Naive thymus-derived CD4-positive, alpha-beta T cell (primary cell): ENCODE measurements around the gene MOSPD3. TPM values are rescaled to one million over a fixed set of nuclear protein-coding genes. Genes with fewer than 3 reads are reported as not detected.

Source experiments
- ATAC-seq: fragments of 150-1000 bp; cut with Tn5 transposase; 2 replicates; pipeline ENCODE4 v1.10.0; 2021; ENCODE audit warnings: mild to moderate bottlenecking, moderate library complexity
- CTCF ChIA-PET: fragments of 350-600 bp; sonication (Branson Sonifier 250); formaldehyde crosslinking; loops from one replicate; lab custom pipeline; 2021; ENCODE audit warnings: antibody characterized with exemption; lab: Charles Lee
- POLR2A ChIA-PET: fragments of 350-600 bp; sonication (Branson Sonifier 250); formaldehyde crosslinking; loops from one replicate; lab custom pipeline; 2021; ENCODE audit warnings: antibody characterized with exemption, inconsistent platforms; lab: Charles Lee
- DNase-seq, 9 donors: peaks; one replicate each; pipeline versions ENCODE4 v3.0.0 to v3.0.0-alpha.2; 2020 to 2022; ENCODE audit warnings: mixed read lengths in 1 of 9
- H3K27ac ChIP-seq: one replicate; pipeline ENCODE4 v1.7.0; 2013; ENCODE audit warnings: mild to moderate bottlenecking, low read depth, low read length, moderate library complexity
- H3K27me3 ChIP-seq, 2 donors: one replicate each; pipeline ENCODE4 v1.7.0; 2013; ENCODE audit warnings: low read length in 2 of 2, mild to moderate bottlenecking in 2 of 2, moderate library complexity in 2 of 2; ENCODE audit not compliant: control insufficient read depth in 2 of 2, insufficient read depth in 2 of 2
- H3K36me3 ChIP-seq, 3 experiments: 1 replicate in 2 of 3; 2 replicates in 1 of 3; pipeline ENCODE4 v1.7.0; 2013; ENCODE audit warnings: low read length in 3 of 3, mild to moderate bottlenecking in 3 of 3, moderate library complexity in 1 of 3; ENCODE audit not compliant: insufficient read depth in 3 of 3, control insufficient read depth in 2 of 3
- H3K4me1 ChIP-seq, 2 donors: one replicate each; pipeline ENCODE4 v1.7.0; 2013; ENCODE audit warnings: low read length in 2 of 2, mild to moderate bottlenecking in 2 of 2, moderate library complexity in 1 of 2; ENCODE audit not compliant: control insufficient read depth in 2 of 2, insufficient read depth in 2 of 2
- H3K4me3 ChIP-seq: 2 replicates; pipeline ENCODE4 v1.7.0; 2013; ENCODE audit warnings: mild to moderate bottlenecking, low read length
- H3K9me3 ChIP-seq, 3 experiments: 1 replicate in 2 of 3; 2 replicates in 1 of 3; pipeline ENCODE4 v1.7.0; 2013; ENCODE audit warnings: low read length in 3 of 3; ENCODE audit not compliant: control insufficient read depth in 2 of 3
- H3K27ac Mint-ChIP-seq, 9 donors: one replicate each; pipeline ENCODE4 v1.8.0; 2020 to 2022; ENCODE audit warnings: mixed read lengths in 9 of 9, mild to moderate bottlenecking in 8 of 9, moderate library complexity in 5 of 9, inconsistent platforms in 2 of 9
- H3K27me3 Mint-ChIP-seq, 5 donors: one replicate each; pipeline ENCODE4 v1.8.0; 2021 to 2022; ENCODE audit warnings: mixed read lengths in 5 of 5, mild to moderate bottlenecking in 1 of 5
- H3K36me3 Mint-ChIP-seq, 5 donors: one replicate each; pipeline ENCODE4 v1.8.0; 2020 to 2022; ENCODE audit warnings: mixed read lengths in 5 of 5, mild to moderate bottlenecking in 3 of 5, inconsistent platforms in 1 of 5
- H3K4me1 Mint-ChIP-seq, 7 donors: one replicate each; pipeline ENCODE4 v1.8.0; 2020 to 2022; ENCODE audit warnings: mixed read lengths in 7 of 7, mild to moderate bottlenecking in 3 of 7, inconsistent platforms in 1 of 7
- H3K4me3 Mint-ChIP-seq, 10 donors: one replicate each; pipeline ENCODE4 v1.8.0; 2020 to 2022; ENCODE audit warnings: mild to moderate bottlenecking in 10 of 10, mixed read lengths in 10 of 10, moderate library complexity in 6 of 10, inconsistent platforms in 2 of 10
- H3K9me3 Mint-ChIP-seq, 11 donors: one replicate each; pipeline ENCODE4 v1.8.0; 2020 to 2022; ENCODE audit warnings: mixed read lengths in 11 of 11, mild to moderate bottlenecking in 4 of 11, inconsistent platforms in 1 of 11, moderate library complexity in 1 of 11
- intact Hi-C, 2 donors: fragments of 100-400 bp; cut with micrococcal nuclease; formaldehyde crosslinking; loops; one replicate each; pipeline ENCODE4 v1.15.1; 2023
- polyA plus RNA-seq, 2 donors: library from polyadenylated mRNA; unstranded; fragments of 300-500 nt; fragmentation: Illumina TruSeq; gene quantifications; one replicate each; pipeline ENCODE4 v1.2.3, GENCODE V29; 2021
- total RNA-seq, 6 experiments: library from RNA in 5 of 6; stranded (reverse) in 5 of 6; gene quantifications; 1 replicate in 5 of 6; 2 replicates in 1 of 6; pipeline ENCODE4 v1.2.3 and lab custom pipeline; 2021 to 2026

MOSPD3 gene
- total and polyA plus RNA-seq, 7 experiments from 2014 or later = 8.8 to 54.9 (median 14.7) TPM

DNA sequence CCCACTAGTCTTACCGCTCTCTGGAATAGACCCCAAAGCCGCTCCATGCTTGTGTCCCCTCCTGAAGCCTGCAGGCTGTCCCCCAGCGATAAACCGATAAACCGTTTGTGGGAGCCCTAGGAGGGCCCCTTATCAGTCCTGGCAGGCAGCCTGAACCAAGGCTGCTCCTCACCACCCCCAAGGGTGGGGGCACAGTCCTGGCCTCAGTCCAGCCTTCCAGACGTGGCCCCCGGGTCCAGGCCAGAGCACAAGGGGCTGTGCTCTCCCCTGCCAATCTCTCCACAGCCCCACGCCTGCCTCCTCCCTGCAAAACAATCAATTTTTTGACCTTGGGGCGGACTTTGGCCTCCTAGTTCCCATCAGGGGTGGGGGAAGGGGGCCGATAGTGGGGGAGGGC lies 29.1 kb downstream of the MOSPD3 start, which contains the start of gene TFR2:
Gene TFR2 (minus strand): TSS at position 90 of the 397 bp plus-strand sequence. CDS start 43 bp downstream, at position 47.
- ATAC-seq (no peak), DNase-seq (no peak)
- intact Hi-C loops = no loop called here
- ChIA-PET CTCF (no interaction called here), POLR2A (no interaction called here)
- Mint-ChIP-seq H3K36me3 (peaks cover 0 to 2% (median 0%) of the 10 kb centered on the region in 5 donors), H3K4me1 (peaks cover 0 to 2% (median 0%) of the 10 kb centered on the region in 7 donors), H3K9me3 (no peaks in the 10 kb centered on the region), H3K27me3 (peaks cover 0 to 9% (median 4%) of the 10 kb centered on the region in 5 donors), H3K4me3 (no peak within 1 kb of the TSS), H3K27ac (no peak within 1 kb of the TSS)
- H3K27me3 ChIP-seq = no peaks in the 10 kb centered on the region
- no peaks in the 10 kb centered on the region for H3K36me3 ChIP-seq
- H3K9me3 ChIP-seq = no peaks in the 10 kb centered on the region
- H3K4me1 ChIP-seq = no peaks in the 10 kb centered on the region
- H3K27ac ChIP-seq = no peak within 1 kb of the TSS
- H3K4me3 ChIP-seq = no peak within 1 kb of the TSS

DNA sequence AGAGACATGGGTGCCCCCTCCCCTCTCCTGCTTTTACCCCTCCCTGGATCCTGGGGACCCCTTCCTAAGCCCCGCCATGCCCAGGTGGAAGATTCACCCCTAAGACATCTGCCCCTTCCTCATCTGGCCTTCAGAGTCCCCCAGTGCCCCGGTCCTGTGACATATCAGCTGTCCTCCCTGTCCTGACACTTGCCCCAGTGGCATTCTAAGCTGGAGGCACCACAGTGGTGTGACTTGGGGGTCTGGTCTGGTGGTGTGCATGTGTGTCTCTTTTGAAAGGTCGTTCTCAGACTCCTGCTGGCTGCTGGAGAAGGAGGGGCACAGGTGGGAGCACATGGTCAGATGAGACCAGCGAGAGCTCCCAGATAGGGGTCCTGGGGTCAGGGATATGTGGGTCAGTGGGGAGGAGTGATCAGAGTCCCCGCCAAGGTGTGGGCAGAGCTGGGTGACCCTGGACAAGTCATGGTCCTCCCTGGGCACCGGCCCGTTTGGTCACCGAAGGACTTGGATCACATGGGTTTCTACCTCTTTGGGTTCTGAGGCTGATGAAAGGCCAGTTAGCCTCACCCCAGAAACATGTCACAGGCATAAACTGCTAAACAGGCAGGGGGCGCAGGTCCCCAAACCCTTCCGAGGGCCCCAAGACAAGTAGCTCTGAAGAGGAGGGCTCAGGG lies 29.7 kb downstream of the MOSPD3 start:
- H3K9me3 Mint-ChIP-seq = no peaks in the 10 kb centered on the region
- H3K36me3 Mint-ChIP-seq = no peaks in the 10 kb centered on the region
- ChIA-PET POLR2A (interaction anchor here (0.5 kb wide), 1 partner anchor 83 kb away, joined by 3 read pairs; no protein-coding TSS in a partner anchor), CTCF (no interaction called here)
- no peak for DNase-seq
- peaks cover 0 to 9% (median 4%) of the 10 kb centered on the region in 5 donors for H3K27me3 Mint-ChIP-seq
- H3K27ac Mint-ChIP-seq = no peak overlapping the region
- H3K4me1 Mint-ChIP-seq = peaks cover 0 to 2% (median 0%) of the 10 kb centered on the region in 7 donors
- Histone ChIP-seq H3K36me3 (no peaks in the 10 kb centered on the region), H3K27me3 (no peaks in the 10 kb centered on the region), H3K9me3 (no peaks in the 10 kb centered on the region), H3K27ac (no peak overlapping the region), H3K4me3 (no peak overlapping the region), H3K4me1 (no peaks in the 10 kb centered on the region)
- ATAC-seq = no peak
- no peak overlapping the region for H3K4me3 Mint-ChIP-seq
- intact Hi-C loops = no loop called here

DNA sequence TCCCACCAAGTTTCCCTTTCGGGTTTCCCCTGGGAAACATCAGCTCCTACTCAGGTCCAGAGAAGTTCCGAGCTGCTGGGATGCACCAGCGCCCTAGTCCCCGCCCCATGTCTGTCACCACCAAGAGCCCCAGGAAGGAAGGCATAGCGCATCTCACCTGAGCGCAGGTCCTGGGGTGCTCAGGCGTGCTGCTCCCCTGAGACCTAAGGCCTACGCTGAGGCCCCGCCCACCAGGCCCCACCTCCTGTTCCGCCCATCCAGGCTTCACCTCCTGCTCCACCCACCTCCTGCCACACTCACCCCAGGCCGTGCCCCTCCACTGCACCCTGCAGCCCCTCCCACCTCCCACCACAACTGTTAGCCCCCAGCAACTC lies 30.2 kb downstream of the MOSPD3 start:
- Histone ChIP-seq H3K4me3 (no peak overlapping the region), H3K27ac (no peak overlapping the region), H3K27me3 (no peaks in the 10 kb centered on the region), H3K36me3 (no peaks in the 10 kb centered on the region), H3K9me3 (no peaks in the 10 kb centered on the region), H3K4me1 (no peaks in the 10 kb centered on the region)
- ChIA-PET CTCF (no interaction called here), POLR2A (interaction anchor here (0.5 kb wide), 1 partner anchor 82 kb away, joined by 3 read pairs; no protein-coding TSS in a partner anchor)
- Mint-ChIP-seq H3K9me3 (no peaks in the 10 kb centered on the region), H3K36me3 (no peaks in the 10 kb centered on the region), H3K4me3 (no peak overlapping the region), H3K27me3 (peaks cover 0 to 9% (median 4%) of the 10 kb centered on the region in 5 donors), H3K27ac (no peak overlapping the region), H3K4me1 (peaks cover 0 to 2% (median 0%) of the 10 kb centered on the region in 7 donors)
- intact Hi-C loops = no loop called here
- peak; percentile 56 for ATAC-seq
- no peak for DNase-seq

DNA sequence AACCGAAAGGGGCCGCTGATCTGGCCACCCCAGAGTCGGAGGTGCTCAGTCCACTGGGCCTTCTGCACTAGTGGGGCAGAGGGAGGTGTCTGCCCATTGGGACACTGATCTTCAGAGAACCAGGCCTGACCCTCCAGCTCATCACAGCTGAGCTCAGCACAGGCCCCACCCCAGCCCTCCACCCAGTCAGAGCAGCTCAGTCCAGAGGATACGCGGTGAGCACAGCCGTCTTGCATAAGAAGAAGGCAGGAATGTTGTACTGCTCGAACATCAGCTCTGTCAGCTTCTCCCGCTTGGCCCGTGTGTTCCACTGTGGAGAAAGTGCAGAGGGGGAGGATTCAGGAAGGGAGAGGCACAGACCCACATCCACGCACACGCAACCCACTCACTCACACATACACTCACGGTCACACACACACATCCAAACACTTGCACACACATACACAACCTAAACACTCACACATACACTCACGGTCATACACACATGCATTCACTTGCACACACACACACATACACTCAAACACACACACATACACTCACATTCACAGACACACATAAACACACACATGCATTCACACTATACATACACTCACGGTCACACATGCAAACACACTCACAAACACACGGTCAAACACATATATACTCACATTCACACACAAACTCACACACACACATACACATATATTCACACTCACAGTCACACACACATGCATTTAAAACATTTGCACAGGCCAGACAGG lies 37.7 kb downstream of the MOSPD3 start:
- H3K9me3 Mint-ChIP-seq = peaks cover 0 to 2% (median 0%) of the 10 kb centered on the region in 11 donors
- Histone ChIP-seq H3K4me1 (no peaks in the 10 kb centered on the region), H3K27ac (no peak overlapping the region), H3K36me3 (no peaks in the 10 kb centered on the region), H3K27me3 (peaks cover 3 to 4% of the 10 kb centered on the region in 2 donors), H3K9me3 (no peaks in the 10 kb centered on the region), H3K4me3 (no peak overlapping the region)
- ATAC-seq (no peak), DNase-seq (no peak)
- no peak overlapping the region for H3K4me3 Mint-ChIP-seq
- peaks cover 0 to 4% (median 0%) of the 10 kb centered on the region in 5 donors for H3K36me3 Mint-ChIP-seq
- ChIA-PET CTCF (no interaction called here), POLR2A (interaction anchor here (0.7 kb wide), 1 partner anchor 275 kb away, joined by 3 read pairs; no protein-coding TSS in a partner anchor)
- intact Hi-C loops = no loop called here
- no peak overlapping the region for H3K27ac Mint-ChIP-seq
- H3K27me3 Mint-ChIP-seq = peaks cover 17 to 38% (median 23%) of the 10 kb centered on the region in 5 donors
- H3K4me1 Mint-ChIP-seq = peaks cover 0 to 6% (median 0%) of the 10 kb centered on the region in 7 donors

DNA sequence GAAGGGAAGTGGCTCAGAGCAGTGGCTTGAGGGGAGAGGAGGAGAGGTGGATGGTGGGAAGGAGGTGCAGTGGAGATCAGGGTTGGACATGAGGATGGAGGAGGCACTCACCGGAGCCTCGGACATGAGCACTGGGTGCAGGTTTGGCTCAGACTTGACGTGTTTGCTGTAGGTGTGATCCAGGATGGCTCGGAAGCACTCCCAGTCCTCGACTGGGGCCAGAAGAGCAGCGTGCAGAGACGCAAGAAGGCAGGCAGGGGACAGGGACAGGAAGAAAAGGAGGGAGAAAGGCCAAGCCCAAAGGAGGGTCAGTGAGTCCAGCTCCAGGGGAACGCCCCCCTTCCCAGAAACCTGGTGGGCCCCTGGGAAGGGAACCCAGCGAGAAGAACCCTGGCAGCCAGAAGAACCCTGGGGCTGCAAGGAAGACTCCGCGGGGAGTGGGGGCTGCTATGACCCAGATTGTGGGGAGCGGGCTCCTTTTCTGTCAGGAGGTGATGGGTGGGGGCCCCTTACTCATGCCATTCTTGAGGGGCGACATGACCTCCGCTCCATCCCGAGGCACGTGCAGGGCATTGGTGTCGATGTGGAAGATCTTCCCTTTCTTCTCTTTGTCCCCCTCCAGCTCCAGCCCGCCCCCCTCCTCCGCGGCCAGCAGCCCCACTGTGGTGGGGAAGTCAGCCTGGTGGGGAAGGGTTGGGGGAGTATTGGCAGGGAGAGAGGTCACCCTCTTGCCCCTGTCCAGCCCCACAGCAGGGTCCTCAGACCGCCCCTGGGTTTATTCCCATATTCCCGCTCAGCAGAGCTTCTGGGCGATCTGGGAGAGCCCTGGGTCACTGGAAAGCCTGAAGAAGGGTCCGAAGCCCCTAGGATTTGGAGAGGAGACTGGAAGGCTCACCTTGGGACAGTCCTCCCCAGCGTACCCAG lies 42.8 kb downstream of the MOSPD3 start:
- ChIA-PET POLR2A (interaction anchor here (1.5 kb wide), 1 partner anchor 23 kb away, joined by 4 read pairs; no protein-coding TSS in a partner anchor), CTCF (no interaction called here)
- peaks cover 0 to 6% (median 0%) of the 10 kb centered on the region in 7 donors for H3K4me1 Mint-ChIP-seq
- no peak overlapping the region for H3K27ac ChIP-seq
- no peaks in the 10 kb centered on the region for H3K4me1 ChIP-seq
- intact Hi-C loops = no loop called here
- peaks cover 30 to 58% (median 39%) of the 10 kb centered on the region in 5 donors for H3K27me3 Mint-ChIP-seq
- H3K9me3 ChIP-seq = no peaks in the 10 kb centered on the region
- ATAC-seq = no peak
- DNase-seq = no peak
- no peak overlapping the region for H3K4me3 ChIP-seq
- H3K27me3 ChIP-seq = peaks cover 3 to 14% of the 10 kb centered on the region in 2 donors
- H3K27ac Mint-ChIP-seq = peak overlapping the region in 1 of 9 donors; percentile 79
- no peaks in the 10 kb centered on the region for H3K36me3 ChIP-seq
- peaks cover 0 to 4% (median 0%) of the 10 kb centered on the region in 5 donors for H3K36me3 Mint-ChIP-seq
- H3K9me3 Mint-ChIP-seq = peaks cover 0 to 2% (median 0%) of the 10 kb centered on the region in 11 donors
- H3K4me3 Mint-ChIP-seq = no peak overlapping the region
